KOPT-K1 (cell line): ENCODE results near the gene MSL1.

Source experiments
- H3K27ac ChIP-seq: fragments of 200-600 bp; sonication (generic); 2 replicates; pipeline ENCODE4 v1.5.1; 2016; ENCODE audit warnings: antibody characterized with exemption, mild to moderate bottlenecking, low read depth, low read length; ENCODE audit not compliant: poor library complexity, severe bottlenecking
- H3K36me3 ChIP-seq: fragments of 200-600 bp; sonication (generic); 2 replicates; pipeline ENCODE4 v1.5.1; 2017; ENCODE audit warnings: antibody characterized with exemption, mild to moderate bottlenecking, low read length, moderate library complexity; ENCODE audit not compliant: insufficient read depth
- H3K9me3 ChIP-seq: fragments of 200-600 bp; sonication (generic); 2 replicates; pipeline ENCODE4 v1.5.1; 2017; ENCODE audit warnings: antibody characterized with exemption, low read length, mild to moderate bottlenecking; ENCODE audit not compliant: insufficient read depth, poor library complexity, severe bottlenecking

MSL1 gene

GRCh38 chr17:40167685-40168261 lies 46.0 kb downstream of the MSL1 start:
- Histone ChIP-seq H3K27ac (no peak overlapping the region), H3K9me3 (no peaks in the 10 kb centered on the region), H3K36me3 (peaks cover 100% of the 10 kb centered on the region)

GRCh38 chr17:40168262-40168832 lies 46.6 kb downstream of the MSL1 start:
- H3K9me3 ChIP-seq: no peaks in the 10 kb centered on the region
- H3K27ac ChIP-seq: no peak overlapping the region
- H3K36me3 ChIP-seq: peaks cover 100% of the 10 kb centered on the region

DNA sequence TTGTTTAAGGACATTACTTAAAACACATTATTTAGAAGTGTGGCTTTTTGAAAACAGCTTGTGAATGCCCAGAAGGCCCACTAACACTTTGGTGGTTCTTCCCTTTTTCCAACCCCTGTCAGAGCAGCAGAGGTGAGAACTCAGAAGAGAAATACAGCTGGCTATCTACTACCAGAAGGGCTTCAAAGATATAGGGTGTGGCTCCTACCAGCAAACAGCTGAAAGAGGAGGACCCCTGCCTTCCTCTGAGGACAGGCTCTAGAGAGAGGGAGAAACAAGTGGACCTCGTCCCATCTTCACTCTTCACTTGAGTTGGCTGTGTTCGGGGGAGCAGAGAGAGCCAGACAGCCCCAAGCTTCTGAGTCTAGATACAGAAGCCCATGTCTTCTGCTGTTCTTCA lies 48.6 kb downstream of the MSL1 start:
- H3K9me3 ChIP-seq: no peaks in the 10 kb centered on the region
- no peak overlapping the region for H3K27ac ChIP-seq
- peaks cover 99% of the 10 kb centered on the region for H3K36me3 ChIP-seq

- Histone ChIP-seq H3K36me3 (peaks cover 95% of the 10 kb centered on the region), H3K27ac (no peak overlapping the region), H3K9me3 (no peaks in the 10 kb centered on the region)
Observed at GRCh38 chr17:40171750-40172149, 50.0 kb downstream of the MSL1 start.

GRCh38 chr17:40173091-40173777 lies 51.5 kb downstream of the MSL1 start:
- peaks cover 84% of the 10 kb centered on the region for H3K36me3 ChIP-seq
- H3K27ac ChIP-seq: no peak overlapping the region
- no peaks in the 10 kb centered on the region for H3K9me3 ChIP-seq

GRCh38 chr17:40173778-40174135 lies 52.0 kb downstream of the MSL1 start:
- Histone ChIP-seq H3K9me3 (no peaks in the 10 kb centered on the region), H3K36me3 (peaks cover 84% of the 10 kb centered on the region), H3K27ac (no peak overlapping the region)

DNA sequence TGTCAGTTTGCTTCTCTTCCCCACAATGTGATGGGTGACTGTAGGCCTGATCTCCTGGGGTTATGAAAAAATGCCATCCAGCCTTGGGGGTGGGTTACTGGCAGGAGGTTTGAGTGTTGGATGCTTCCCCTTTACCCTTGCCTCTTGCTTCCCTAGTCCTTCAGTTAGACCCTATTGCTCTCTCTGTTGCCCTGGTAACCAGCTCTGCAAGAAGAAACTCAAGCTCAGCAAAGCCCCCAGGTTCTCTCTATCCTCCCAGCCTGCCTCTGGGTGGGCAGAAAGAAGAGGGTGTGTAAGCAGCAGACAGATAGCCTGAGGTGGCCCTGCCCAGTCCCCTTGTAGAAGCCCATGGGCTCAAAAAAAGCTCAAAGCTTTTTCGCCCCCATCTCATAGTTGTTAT lies 52.7 kb downstream of the MSL1 start:
- H3K36me3 ChIP-seq: peaks cover 77% of the 10 kb centered on the region
- H3K9me3 ChIP-seq: no peaks in the 10 kb centered on the region
- H3K27ac ChIP-seq: no peak overlapping the region

DNA sequence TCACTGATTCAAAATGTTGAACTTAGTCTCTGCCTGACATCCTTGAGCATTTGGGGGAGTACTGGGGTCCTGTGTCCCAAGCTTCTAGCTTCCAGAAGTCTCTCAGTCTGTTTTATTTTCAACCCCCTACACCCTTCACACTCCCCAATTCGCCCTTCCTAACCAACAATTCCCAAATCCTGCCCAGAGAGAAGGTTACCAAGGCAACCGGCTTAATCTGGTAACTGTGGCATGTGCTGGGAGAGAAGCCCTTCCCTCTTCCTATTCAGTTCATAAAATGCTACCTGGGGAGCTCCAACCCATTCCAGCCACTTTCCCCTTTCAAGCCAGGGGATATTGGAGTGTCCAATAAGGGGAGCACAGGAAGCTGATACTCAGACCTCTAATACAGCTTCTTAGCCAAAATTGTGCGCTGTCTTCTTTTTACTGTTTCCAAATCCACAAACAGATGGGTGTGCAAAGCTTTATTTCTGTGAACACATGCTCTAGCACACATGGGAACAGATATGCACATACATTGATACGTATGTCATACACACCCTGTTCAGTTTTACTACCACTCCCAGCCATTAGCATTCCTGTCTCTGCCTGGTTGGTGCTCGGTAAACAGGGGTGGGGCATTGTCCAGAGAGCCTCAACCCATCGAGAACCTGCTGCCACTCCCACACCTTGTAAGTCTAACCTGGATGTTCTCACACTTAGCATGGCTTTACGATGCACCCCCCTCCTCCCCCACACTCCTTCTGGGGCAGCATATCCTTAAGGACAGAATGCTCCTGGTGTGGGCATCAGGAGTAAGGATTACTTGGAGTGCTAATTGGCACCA lies 54.4 kb downstream of the MSL1 start:
- no peak overlapping the region for H3K27ac ChIP-seq
- no peaks in the 10 kb centered on the region for H3K9me3 ChIP-seq
- peaks cover 61% of the 10 kb centered on the region for H3K36me3 ChIP-seq

DNA sequence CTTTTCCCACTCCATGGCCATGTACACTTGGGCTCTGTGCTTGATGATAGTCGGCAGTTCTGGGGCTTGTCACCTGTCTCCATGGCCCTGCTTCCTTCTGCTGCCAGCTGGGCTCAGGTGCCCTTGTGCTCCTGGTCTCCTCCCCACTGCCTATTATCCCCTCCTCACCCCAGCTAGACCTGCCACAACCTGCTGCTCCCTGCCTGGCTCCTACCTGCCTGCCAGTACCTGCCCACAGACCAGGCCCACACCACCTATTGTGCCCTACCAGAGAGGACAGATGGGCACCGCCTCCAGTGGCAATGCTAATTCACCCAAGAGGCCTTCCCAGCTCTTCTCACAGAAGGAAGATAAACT lies 55.0 kb downstream of the MSL1 start:
- H3K9me3 ChIP-seq: no peaks in the 10 kb centered on the region
- no peak overlapping the region for H3K27ac ChIP-seq
- peaks cover 60% of the 10 kb centered on the region for H3K36me3 ChIP-seq

GRCh38 chr17:40177275-40177874 lies 55.6 kb downstream of the MSL1 start, which contains the start of gene RAPGEFL1:
Gene RAPGEFL1 (plus strand): TSS chr17:40177470. CDS start chr17:40177862, 392 bp downstream.
- H3K27ac ChIP-seq: no peak within 1 kb of the TSS

GRCh38 chr17:40178021-40178601 lies 56.3 kb downstream of the MSL1 start:
- Histone ChIP-seq H3K36me3 (peaks cover 46% of the 10 kb centered on the region), H3K27ac (no peak overlapping the region), H3K9me3 (no peaks in the 10 kb centered on the region)

More at GRCh38 chr17:40177275-40177874, 55.6 kb downstream of the MSL1 start, which contains the start of gene RAPGEFL1:
- H3K9me3 ChIP-seq: no peaks in the 10 kb centered on the region
- H3K36me3 ChIP-seq: peaks cover 54% of the 10 kb centered on the region

GRCh38 chr17:40178660-40179059 lies 56.9 kb downstream of the MSL1 start:
- no peak overlapping the region for H3K27ac ChIP-seq

GRCh38 chr17:40179923-40180659 lies 58.3 kb downstream of the MSL1 start:
- Histone ChIP-seq H3K9me3 (no peaks in the 10 kb centered on the region), H3K36me3 (peaks cover 27% of the 10 kb centered on the region), H3K27ac (no peak overlapping the region)

More at GRCh38 chr17:40178660-40179059, 56.9 kb downstream of the MSL1 start:
- Histone ChIP-seq H3K36me3 (peaks cover 41% of the 10 kb centered on the region), H3K9me3 (no peaks in the 10 kb centered on the region)

DNA sequence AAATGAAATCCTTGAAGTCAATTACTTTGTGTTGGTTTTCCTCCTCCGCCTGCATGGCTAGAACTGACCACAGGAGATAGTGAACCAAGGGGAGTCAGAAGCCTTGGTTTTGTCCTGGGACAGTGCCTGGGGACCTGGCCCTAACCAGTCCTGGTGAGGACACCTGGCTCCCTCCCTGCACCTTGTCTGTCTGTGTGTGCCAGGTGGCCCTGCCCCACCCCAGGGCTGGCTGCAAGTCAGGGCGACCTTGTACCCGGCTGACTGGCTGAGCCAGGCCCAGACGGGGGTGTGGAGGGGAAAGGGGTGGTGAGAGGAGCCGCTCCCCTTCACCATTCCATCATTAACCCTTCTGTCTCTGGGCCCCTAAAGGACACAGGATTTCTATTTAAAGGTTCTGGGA lies 58.9 kb downstream of the MSL1 start:
- no peak overlapping the region for H3K27ac ChIP-seq

More for the DNA sequence above, 58.9 kb downstream of the MSL1 start:
- H3K36me3 ChIP-seq: peaks cover 25% of the 10 kb centered on the region
- H3K9me3 ChIP-seq: no peaks in the 10 kb centered on the region
